Measurements from ENCODE around the gene THAP7.
"Not testable (repeated sequence)": the region's sequence is repeated elsewhere in the genome, so short reads cannot be mapped to it uniquely, and the experiment has no call there.

THAP7 gene

DNA sequence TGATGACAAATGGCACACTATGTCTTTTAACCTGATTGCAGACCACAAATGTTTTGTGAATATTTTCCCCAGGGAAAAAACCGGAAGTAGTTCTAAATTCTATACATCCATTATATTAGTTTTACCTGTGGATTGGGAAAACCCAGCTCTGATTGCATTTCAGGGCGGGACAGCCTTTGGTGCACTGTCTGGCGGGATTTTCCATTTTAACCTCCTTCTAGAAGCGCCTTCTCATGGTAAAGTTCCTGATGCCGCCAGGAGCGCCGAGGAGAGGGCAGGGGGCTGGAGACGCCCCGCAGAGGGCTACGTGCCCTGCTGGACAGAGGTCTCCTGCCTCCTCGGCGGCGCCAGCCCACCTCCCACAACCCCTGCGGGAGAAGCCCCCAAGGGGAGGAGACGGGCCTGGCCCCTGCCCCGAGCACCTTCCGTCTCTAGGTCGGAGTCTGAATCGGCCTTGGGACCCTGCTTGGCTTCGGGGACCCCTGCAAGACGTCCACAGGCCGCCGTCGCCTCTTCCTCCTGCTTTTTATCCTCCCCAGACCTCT is 11.8 kb upstream of the THAP7 start:
- DNase-seq = no peak

DNA sequence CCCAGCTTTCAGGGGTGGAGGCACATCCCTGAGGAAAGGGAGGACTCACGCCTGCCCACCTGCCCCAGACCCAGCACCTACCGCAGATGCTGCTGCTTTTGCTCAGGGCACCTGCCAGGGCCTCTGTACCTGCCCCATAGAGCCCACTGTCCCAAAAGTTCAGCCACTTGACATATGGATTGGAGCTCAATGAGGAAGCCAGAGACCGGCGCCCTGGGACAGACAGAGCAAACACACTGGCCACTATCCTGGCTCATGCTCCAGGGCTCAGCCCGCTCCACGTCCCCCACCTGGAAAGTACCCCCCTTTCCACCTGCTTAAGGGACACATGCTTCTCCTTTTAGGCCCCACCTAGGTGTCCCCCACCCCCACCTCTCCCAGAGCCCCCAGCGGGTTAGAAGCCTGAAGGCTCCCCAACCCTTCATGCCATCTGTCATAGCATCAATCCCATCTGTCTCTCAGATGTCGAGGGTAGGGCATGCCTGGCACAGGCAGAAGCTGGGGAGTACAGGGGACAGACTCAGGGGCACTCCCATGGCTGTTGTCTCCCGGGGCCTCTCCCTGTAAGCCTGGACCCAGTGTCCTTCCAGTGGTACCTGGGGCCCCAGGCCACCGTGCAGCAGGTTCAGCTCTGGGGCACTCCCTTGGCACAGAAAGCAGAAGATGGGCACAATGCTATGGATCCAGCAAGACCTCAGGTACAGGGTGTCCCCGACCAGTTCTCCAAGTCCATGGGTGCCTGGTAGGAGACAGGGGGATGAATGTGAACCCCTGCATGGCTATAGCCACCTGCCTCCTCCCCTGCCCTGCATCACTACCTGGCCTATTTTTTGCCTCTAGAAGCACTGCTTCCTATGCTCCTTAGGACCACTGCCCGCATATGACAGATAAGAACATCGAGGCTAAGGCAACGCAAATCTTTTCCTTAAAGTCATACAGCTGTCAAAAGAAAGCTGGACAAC is 10.8 kb upstream of the THAP7 start:
- no peak for DNase-seq

DNA sequence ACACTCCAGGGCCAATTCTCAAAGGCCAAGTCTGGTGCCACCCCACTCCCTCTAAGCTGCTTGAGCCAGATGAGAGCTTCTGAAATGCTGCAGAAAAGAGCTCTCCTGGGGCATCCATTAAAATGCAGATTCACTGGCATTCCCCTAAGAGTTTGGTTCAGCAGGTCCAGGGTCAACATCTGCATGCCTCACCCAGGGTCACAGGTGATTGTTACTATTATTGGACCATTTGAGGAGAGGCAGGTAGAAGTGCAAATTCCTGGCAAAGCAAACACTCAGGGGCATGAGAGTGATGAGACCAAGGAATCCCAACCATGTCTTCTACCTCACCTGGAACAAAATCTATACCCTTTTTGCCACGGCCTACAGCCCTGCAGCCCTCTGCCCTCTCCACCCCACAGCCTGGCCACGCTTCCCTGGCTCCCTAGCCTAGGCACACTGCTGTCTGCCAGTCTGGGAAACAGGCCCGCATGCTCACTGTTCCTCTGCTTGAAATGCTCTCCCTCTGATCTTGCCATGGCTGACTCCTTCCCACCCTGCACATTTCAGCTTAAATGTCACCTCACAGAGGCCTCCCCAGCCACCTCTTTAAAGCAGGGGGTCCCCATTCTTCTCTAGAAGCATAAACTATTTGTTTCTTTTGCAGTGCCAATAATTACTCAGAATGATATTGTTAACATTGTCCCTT is 8.7 kb upstream of the THAP7 start:
- DNase-seq = no peak

- DNase-seq = no peak
Observed at GRCh38 chr22:21009638-21010425, 7.9 kb upstream of the THAP7 start.

DNA sequence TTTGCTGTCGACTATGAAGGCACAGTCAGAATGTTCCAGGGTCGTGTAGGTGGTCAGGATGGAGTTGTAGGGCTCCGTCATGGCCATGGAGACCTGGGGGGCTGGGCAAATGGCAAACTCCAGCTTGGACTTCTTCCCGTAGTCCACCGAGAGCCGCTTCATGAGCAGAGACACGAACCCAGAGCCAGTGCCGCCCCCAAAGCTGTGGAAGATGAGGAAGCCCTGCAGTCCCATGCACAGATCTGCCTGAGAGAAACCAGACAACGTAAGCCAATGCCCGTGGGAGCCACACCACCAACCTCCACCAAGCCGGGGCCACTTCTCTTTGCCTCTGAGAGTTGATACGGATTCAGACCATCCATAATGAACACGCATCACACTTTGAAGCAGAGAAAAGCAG is 7.3 kb upstream of the THAP7 start:
- DNase-seq = not testable (repeated sequence)

- DNase-seq = no peak
Observed at GRCh38 chr22:21003782-21004181, 1.9 kb upstream of the THAP7 start.

GRCh38 chr22:21000987-21001600 is 824 bp downstream of the THAP7 start:
- DNase-seq = peak in 2 of 56 donors; percentile 54 to 59

DNA sequence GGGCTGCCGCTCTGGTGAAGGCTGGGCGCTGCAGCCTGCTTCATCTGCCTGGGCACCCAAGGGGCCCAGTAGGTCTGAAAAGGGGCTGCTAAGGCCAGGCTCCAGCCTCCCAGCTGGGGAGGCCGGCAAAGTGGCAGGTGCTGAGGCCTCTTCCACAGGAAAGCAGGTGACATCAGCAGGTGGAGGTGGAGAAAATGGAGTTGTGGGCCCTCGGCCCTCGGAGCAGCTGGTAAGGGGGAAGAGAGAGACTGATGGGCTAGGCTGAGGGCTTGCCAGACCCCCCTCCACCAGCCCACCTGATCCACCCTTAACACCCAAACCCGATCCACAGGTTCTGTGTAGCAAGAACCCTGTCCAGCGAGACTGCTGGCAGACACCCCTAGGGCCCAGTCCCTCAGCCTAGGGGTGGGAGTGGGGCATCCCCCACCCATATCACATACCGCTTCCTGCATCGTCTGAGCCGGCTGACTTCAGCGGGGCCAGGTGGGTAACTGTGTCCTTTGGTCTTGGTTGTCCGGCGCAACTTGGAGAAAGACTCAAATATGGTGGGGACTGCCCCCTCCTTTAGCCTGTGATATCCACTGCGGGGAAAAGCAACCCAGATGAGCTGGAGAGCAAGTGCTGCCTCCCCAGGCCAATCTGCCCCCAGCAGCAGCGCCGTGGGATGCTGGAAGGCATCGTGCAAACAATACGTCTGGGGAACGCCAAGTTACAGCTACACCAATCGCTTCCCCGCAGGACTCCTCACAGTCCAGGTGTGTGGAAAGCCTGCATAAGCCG is 1.5 kb downstream of the THAP7 start:
- DNase-seq = peak in 1 of 56 donors; percentile 12

- no peak for DNase-seq
Observed at GRCh38 chr22:20999350-21000206, 2.3 kb downstream of the THAP7 start.

GRCh38 chr22:20998411-20999336 is 3.2 kb downstream of the THAP7 start:
- DNase-seq = no peak

GRCh38 chr22:20997536-20998257 is 4.2 kb downstream of the THAP7 start:
- DNase-seq = no peak

DNA sequence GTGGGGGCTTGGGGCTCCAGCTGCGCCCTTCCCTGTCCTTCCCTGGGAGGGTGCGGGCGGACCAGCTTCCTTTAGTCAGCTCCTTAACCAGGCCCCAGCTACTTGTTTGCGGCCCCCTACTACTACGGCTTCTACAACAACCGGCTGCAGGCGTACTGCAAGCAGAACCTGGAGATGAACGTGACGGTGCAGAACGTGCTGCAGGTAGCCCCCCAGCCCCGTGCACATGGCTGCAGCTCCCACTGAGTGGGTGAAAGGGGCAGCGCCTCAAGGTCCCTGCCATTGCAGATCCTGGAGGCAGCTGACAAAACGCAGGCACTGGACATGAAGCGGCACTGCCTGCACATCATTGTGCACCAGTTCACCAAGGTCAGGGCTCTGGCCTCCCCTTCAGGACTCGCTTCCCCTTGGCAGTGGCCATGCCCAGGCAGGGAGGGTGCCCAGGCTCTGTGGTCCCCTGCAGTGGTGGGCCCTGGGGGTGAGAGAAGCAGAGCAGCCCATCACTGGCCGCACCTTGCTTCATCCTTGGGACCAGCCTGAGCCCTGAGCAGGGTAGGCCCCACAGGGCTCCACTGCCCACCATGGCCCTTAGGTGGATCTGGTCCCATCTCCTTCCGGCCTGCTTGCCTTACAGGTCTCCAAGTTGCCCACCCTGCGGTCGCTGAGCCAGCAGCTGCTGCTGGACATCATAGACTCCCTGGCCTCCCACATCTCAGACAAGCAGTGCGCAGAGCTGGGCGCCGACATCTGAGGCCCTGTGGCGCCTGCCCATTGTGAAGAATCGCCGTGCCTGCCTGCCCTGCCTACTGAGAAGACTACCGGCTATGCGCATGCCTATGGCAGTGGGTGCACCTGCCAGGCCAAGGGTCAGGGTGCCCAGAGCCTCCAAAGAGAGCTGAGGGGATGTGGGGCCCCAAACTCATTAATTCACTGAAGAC is 5.1 kb downstream of the THAP7 start:
- no peak for DNase-seq

- DNase-seq = no peak
Observed at GRCh38 chr22:20996031-20996410, 5.9 kb downstream of the THAP7 start.

DNA sequence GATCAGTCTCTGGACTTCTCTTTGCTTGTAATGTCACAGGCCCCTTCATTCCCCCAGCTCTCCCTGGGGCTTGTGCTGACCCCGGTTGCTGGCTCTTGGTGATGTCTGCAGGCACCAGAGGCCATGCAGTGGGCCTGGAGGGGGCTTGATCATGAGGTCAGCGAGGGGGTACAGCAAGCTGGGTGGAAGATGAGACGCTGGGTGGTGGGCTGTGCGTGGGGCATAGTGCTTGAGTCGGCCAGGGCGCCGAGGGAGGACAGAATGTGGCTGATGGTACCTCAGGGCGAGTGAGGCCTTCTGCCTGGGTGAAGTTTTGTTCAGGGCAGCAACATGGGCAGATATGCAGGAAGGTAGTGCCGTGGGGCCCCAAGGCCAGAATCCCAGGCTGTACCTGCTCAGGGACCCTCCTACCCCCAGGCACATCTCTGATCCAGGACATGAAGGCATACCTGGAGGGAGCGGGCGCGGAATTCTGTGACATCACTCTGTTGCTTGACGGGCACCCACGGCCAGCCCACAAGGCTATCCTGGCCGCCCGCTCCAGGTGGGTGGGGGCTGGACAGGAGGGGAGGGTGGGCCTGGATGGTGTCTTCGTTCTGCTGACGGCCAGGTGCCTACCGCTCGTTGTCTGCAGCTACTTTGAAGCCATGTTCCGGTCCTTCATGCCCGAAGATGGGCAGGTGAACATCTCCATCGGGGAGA is 6.4 kb downstream of the THAP7 start:
- DNase-seq = no peak

DNA sequence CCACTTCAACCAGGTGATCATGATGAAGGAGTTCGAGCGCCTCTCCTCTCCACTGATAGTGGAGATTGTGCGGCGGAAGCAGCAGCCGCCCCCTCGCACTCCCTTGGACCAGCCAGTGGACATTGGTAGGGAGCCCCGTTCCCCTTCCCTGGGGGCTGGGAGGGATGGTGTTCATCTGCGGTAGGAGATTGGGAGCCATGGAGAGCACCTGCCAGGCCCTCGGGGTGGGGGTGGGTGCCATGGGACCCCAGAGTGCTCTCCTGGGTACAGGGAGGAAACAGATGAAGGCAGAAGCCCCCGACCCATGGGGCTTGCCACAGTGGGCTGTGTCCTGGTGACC is 7.0 kb downstream of the THAP7 start:
- no peak for DNase-seq
